HEK293T (cell line): ENCODE results near the gene WT1.

Source experiments
- ARNT ChIP-seq: fragments of 450-650 bp; IDR thresholded peaks from 2 replicates; pipeline ENCODE4 v1.6.1; 2017; ENCODE audit warnings: mild to moderate bottlenecking
- BHLHE40 ChIP-seq: fragments of 450-650 bp; IDR thresholded peaks from 2 replicates; pipeline ENCODE4 v1.6.1; 2016; ENCODE audit warnings: mild to moderate bottlenecking, moderate library complexity, borderline replicate concordance
- FOXA1 ChIP-seq: fragments of 450-650 bp; IDR thresholded peaks from 2 replicates; pipeline ENCODE4 v1.6.1; 2016; ENCODE audit warnings: mild to moderate bottlenecking
- FOXM1 ChIP-seq: fragments of 450-650 bp; IDR thresholded peaks from 2 replicates; pipeline ENCODE4 v1.6.1; 2017; ENCODE audit warnings: mild to moderate bottlenecking, borderline replicate concordance
- LEF1 ChIP-seq: fragments of 450-650 bp; IDR thresholded peaks from 2 replicates; pipeline ENCODE4 v1.6.1; 2017; ENCODE audit warnings: mild to moderate bottlenecking, borderline replicate concordance
- SP1 ChIP-seq: fragments of 450-650 bp; IDR thresholded peaks from 2 replicates; pipeline ENCODE4 v1.6.1; 2017
- SUZ12 ChIP-seq: fragments of 450-650 bp; IDR thresholded peaks from 2 replicates; pipeline ENCODE4 v1.6.1; 2016; ENCODE audit warnings: mild to moderate bottlenecking

DNA sequence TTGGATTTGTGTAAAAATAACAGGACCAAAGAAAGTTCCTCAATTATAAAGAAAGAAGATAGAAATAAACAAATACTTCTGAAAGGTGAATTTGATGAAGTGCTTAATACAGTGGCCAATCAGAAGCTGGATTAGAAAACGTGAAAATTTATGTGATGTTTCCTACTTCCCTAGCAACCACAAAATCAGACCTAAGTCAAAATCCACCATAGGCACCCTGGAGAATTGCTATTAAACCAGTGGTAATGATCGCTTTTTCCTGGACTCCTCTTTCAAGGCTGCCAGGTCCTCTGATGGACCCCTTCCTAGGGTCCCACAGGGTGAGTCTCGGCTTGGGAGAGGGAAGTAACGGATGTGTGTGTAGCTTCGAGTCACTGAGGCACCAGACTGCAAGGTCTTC lies 9.6 kb downstream of the WT1 start:
- TF ChIP-seq FOXM1 = no peak
- no peak for TF ChIP-seq BHLHE40
- no peak for TF ChIP-seq SUZ12
- TF ChIP-seq FOXA1 = no peak
- no peak for TF ChIP-seq ARNT
- no peak for TF ChIP-seq LEF1
- TF ChIP-seq SP1 = no peak
